GM13977 (cell line): Measurements from ENCODE around the gene ARMC6.

Experiments
- DNase-seq: peaks from one replicate; pipeline ENCODE4 v3.0.0; 2012; ENCODE audit warnings: low spot score
- CTCF ChIP-seq: IDR thresholded peaks from 2 replicates; pipeline ENCODE4 v1.5.1; 2012; ENCODE audit warnings: mild to moderate bottlenecking, control low read depth; ENCODE audit not compliant: insufficient read depth; ENCODE audit errors: extremely low read depth, missing control alignments
- in situ Hi-C: fragments of 300-500 bp; cut with MboI; formaldehyde crosslinking; loops from one replicate; pipeline ENCODE4 v1.12.0; 2022; ENCODE audit warnings: low sequenced_read_pairs, low pct_unique_long_range_greater_than_20kb, mixed read lengths, inconsistent platforms; ENCODE audit not compliant: unreplicated experiment

ARMC6 gene

GRCh38 chr19:19077103-19077502 lies 43.7 kb downstream of the ARMC6 start:
- in situ Hi-C loops, result no loop called here
- no peak for DNase-seq
- no peak for TF ChIP-seq CTCF

GRCh38 chr19:19078801-19079200 lies 45.4 kb downstream of the ARMC6 start:
- no peak for DNase-seq
- in situ Hi-C loops, result no loop called here
- no peak for TF ChIP-seq CTCF

- no peak for DNase-seq
Measured at GRCh38 chr19:19079571-19079970, 46.2 kb downstream of the ARMC6 start.

GRCh38 chr19:19081642-19082151 lies 48.3 kb downstream of the ARMC6 start:
- no peak for TF ChIP-seq CTCF
- in situ Hi-C loops, result no loop called here

More at GRCh38 chr19:19079571-19079970, 46.2 kb downstream of the ARMC6 start:
- no peak for TF ChIP-seq CTCF
- in situ Hi-C loops, result no loop called here

GRCh38 chr19:19083413-19084178 lies 50.2 kb downstream of the ARMC6 start:
- no peak for DNase-seq
- TF ChIP-seq CTCF, result no peak
- in situ Hi-C loops, result no loop called here

More at GRCh38 chr19:19081642-19082151, 48.3 kb downstream of the ARMC6 start:
- DNase-seq, result no peak

- in situ Hi-C loops, result no loop called here
- DNase-seq, result no peak
- no peak for TF ChIP-seq CTCF
Measured at GRCh38 chr19:19087676-19088075, 54.3 kb downstream of the ARMC6 start.
